DMS53 (cell line): Measurements from ENCODE around the gene MAP4.
"Not testable (repeated sequence)": the region's sequence is repeated elsewhere in the genome, so short reads cannot be mapped to it uniquely, and the experiment has no call there.

ENCODE experiments used
- DNase-seq: peaks from one replicate; lab custom pipeline; 2025; lab: John Stamatoyannopoulos, UW

The MAP4 gene

DNA sequence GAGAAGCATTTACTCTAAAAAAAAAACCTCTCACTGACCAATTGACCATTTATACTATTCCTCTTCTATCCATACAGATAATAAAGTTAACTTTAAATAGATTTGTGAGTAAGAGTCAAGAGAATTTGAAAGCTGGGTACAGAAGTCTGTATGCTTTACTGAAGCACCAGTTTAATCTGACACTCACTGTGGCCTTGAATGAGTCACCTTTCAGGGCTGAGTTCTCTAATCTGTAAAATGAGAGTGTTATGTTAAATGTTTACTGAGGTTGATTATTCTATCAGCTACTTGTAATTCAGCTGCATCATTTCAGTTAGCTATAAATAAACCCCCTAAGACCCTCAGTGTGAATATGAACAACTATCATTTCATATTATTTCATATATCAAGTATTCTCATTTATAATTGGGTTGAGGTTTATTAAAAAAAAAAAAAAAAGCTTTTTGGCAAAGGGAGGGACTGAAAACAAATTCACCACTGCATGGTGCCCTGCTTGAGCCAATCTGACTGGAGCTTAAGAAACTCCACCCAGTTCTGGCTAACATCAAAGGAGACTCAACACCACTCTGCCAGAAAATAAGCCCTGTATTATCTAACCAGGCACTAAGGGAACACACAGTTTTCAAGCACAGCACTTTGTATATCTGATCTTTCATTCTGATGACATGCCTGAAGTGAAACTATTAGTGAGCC is 2.8 kb downstream of the MAP4 start:
- peak; percentile 39 for DNase-seq

GRCh38 chr3:48012659-48013058 is 3.6 kb downstream of the MAP4 start:
- DNase-seq, result no peak

DNA sequence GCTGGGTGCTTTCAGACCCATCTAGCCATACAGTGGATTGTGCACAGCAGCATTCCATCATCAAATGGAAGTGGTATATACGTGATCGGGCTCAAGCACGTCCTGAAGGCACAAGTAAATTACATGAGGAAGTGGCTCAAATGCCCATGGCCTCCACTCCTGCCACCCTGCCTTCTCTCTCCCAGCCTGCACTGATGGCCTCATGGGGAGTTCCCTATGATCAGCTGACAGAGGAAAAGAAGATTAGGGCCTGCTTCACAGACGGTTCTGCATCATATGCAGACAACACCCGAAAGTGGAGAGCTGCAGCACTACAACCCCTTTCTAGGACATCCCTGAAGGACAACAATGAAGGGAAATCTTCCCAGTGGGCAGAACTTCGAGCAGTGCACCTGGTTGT is 8.2 kb downstream of the MAP4 start:
- not testable (repeated sequence) for DNase-seq

GRCh38 chr3:48007361-48007760 is 8.9 kb downstream of the MAP4 start:
- not testable (repeated sequence) for DNase-seq

DNA sequence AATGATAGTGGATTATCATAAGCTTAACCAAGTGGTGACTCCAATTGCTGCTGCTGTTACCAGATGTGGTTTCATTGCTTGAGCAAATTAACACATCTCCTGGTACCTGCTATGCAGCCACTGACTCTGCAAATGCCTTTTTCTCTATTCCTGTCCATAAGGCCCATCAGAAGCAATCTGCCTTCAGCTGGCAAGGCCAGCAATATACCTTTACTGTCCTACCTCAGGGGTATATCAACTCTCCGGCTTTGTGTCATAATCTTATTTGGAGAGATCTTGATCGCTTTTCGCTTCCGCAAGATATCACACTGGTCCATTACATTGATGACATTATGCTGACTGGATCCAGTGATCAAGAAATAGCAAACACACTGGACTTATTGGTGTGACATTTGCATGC is 9.4 kb downstream of the MAP4 start:
- not testable (repeated sequence) for DNase-seq

- DNase-seq, result no peak
Observed at GRCh38 chr3:48004694-48005093, 11.5 kb downstream of the MAP4 start.

DNA sequence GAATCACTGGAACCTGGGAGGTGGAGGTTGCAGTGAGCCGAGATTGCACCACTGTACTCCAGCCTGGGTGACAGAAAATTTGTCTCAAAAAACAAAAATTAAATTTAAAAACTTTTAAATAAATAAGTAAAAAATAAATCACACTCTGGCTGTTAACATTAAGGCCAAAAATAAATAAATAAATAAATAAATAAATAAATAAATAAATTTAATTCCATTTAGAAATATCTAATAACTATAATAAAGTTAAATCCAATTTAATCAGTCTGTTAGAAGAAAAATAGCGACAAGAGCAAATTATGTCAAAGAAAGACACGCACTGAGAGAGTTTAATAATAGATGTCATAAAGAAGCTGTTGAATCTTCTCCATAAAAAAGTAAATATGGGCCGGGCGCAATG is 13.4 kb downstream of the MAP4 start:
- no peak for DNase-seq

DNA sequence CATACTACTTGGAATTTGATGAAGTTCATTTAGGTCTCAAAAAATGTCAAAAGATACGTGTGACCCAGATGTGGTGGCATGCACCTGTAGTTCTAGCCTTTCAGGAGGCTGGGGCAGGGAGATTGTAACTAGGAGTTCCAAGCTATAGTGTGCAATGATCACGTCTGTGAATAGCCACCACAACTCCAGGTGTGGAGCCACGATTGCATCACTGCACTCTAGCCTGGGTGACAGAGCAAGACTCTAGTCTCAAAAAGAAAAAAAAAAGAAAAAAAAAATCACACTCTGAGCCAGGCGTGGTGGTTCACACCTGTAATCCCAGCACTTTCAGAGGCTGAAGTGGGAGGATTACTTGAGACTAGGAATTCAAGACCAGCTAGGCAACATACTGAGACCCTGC is 14.2 kb downstream of the MAP4 start:
- no peak for DNase-seq

GRCh38 chr3:48000212-48000611 is 16.0 kb downstream of the MAP4 start:
- DNase-seq, result no peak

- no peak for DNase-seq
Observed at GRCh38 chr3:47996440-47996839, 19.8 kb downstream of the MAP4 start.

DNA sequence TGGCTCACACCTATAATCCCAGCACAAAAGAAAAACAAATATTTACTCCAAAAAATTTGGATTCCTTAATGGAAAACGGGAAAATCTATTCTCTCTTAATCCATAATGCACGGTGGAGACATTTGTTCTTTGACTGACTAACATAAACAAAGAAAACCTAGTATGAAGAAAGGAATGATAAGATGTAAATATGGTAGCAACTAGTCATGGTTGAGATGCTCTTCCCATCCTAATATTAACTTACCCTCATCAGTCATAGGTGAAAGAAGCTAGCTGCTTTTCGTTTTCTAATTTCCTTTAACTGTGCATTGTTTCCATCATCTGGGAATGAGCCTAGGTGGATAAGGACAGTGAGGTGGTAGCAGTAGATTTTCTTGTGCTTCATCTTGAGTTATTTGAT is 22.0 kb downstream of the MAP4 start:
- no peak for DNase-seq

DNA sequence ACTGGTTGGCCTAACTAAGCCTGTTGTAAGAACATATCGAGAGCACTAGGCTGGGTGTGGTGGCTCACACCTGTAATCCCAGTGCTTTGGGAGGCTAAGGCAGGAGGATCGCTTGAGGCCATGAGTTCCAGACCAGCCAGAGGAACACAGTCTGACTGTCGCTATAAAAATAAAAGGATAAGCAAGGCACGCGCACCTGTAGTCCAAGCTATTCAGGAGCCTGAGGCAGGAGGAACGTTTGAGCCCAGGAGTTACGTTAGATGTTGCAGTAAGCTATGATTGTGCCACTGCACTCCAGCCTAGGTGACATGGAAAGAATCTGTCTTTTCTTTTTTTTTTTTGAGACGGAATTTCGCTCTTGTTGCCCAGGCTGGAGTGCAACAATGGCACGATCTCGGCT is 24.9 kb downstream of the MAP4 start:
- no peak for DNase-seq

- peak; percentile 70 for DNase-seq
Observed at GRCh38 chr3:47989981-47990440, 26.2 kb downstream of the MAP4 start.

- DNase-seq, result no peak
Observed at GRCh38 chr3:47985381-47985780, 30.8 kb downstream of the MAP4 start.

DNA sequence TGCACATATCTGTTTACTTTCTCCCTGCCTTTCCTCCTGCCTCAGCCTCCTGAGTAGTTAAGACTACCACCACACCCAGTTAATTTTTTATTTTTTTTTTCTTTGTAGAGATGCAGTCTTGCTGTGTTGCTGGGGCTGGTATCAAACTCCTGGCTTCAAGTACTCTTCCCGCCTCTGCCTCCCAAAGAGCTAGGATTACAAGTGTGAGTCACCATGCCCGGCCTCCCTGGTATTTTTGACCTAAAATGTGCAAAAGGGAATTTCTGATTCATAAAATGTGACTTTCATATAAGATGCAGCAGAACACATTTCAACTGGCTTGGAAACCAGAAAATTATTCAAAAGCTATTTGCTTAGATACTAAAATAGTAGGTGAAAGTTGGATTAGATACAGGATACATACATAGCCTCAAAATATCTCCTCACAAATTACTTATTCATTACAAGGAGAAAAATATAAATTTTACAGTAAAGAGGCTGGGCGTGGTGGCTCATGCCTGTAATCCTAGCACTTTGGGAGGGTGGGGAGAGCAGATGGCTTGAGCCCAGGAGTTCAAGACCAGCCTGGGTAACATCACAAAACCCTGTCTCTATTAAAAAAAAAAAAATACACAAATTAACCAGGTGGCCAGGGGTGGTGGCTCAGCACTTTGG is 32.0 kb downstream of the MAP4 start:
- DNase-seq, result no peak

- DNase-seq, result no peak
Observed at GRCh38 chr3:47980795-47981194, 35.4 kb downstream of the MAP4 start.

DNA sequence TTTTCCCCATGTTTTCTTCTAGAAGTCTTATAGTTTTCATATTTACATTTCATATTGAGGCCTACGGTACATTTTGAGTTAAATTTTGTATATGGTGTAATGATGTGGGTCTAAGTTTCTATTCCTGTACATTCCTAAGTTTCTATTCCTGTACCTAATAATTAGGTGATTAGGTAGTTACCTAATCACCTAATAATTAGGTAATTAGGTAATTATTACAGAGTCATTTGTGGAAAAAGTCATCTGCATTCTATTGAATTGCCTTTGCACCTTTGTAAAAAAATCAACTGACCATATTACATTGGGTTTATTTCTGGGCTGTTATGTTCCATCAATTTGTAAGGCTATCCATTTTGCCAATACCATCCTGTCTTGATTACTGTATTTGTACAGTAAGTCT is 37.1 kb downstream of the MAP4 start:
- DNase-seq, result no peak

GRCh38 chr3:47978386-47978785 is 37.8 kb downstream of the MAP4 start:
- no peak for DNase-seq

- DNase-seq, result no peak
Observed at GRCh38 chr3:47976135-47976732, 40.0 kb downstream of the MAP4 start.

GRCh38 chr3:47974974-47975470 is 41.2 kb downstream of the MAP4 start:
- no peak for DNase-seq

GRCh38 chr3:47971081-47971480 is 45.1 kb downstream of the MAP4 start:
- DNase-seq, result no peak

DNA sequence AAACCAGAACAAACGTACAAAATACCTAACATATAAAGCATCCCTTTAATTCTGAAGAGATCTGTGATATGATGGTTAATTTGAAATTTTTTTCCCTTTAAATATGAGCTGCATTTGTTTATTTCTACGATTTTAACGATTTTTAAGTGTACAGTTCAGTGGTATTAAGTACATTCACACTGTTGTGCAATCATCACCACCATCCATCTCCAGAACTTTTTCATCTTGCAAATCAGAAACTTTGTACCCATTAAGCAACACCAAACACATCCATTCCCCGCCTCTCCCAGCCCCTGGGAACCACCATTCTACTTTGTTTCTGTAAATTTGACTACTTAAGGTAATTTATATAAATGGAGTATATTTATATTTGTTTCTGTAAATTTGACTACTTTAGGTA is 51.5 kb downstream of the MAP4 start:
- no peak for DNase-seq
